Heart left ventricle (tissue), 16 donors: ENCODE results near the gene HMGB1. TPM values are rescaled to one million over a fixed set of nuclear protein-coding genes. Genes with fewer than 3 reads are reported as not detected.
"Not testable (repeated sequence)": the region's sequence is repeated elsewhere in the genome, so short reads cannot be mapped to it uniquely, and the experiment has no call there.

Experiments
- ATAC-seq, 4 donors: fragments of 200-7000 bp; cut with Tn5 transposase; one replicate each; pipeline ENCODE4 v1.9.1; 2020 to 2022; ENCODE audit warnings: moderate library complexity in 4 of 4, mild to moderate bottlenecking in 3 of 4, moderate number of reproducible peaks in 1 of 4
- DNase-seq, 5 donors: peaks; one replicate each; pipeline ENCODE4 v3.0.0-alpha.2; 2020
- H3K27ac ChIP-seq, 12 donors: fragments of 200-600 bp; sonication (generic) in 4 of 12; one replicate each; pipeline versions ENCODE4 v1.5.0 to v1.8.0; 2016 to 2022; ENCODE audit warnings: mild to moderate bottlenecking in 2 of 12
- H3K27me3 ChIP-seq, 9 donors: fragments of 200-600 bp; sonication (generic) in 2 of 9; one replicate each; pipeline versions ENCODE4 v1.5.1 to v1.8.0; 2016 to 2022; ENCODE audit warnings: mild to moderate bottlenecking in 3 of 9
- H3K36me3 ChIP-seq, 9 donors: fragments of 200-600 bp; sonication (generic) in 2 of 9; one replicate each; pipeline versions ENCODE4 v1.5.0 to v1.8.0; 2018 to 2022; ENCODE audit warnings: mild to moderate bottlenecking in 2 of 9
- H3K4me1 ChIP-seq, 12 donors: fragments of 200-600 bp; sonication (generic) in 4 of 12; one replicate each; pipeline versions ENCODE4 v1.5.0 to v1.8.0; 2016 to 2022; ENCODE audit warnings: mild to moderate bottlenecking in 3 of 12
- H3K4me3 ChIP-seq, 12 donors: fragments of 200-600 bp; sonication (generic) in 4 of 12; one replicate each; pipeline versions ENCODE4 v1.5.0 to v1.8.0; 2017 to 2022; ENCODE audit warnings: mild to moderate bottlenecking in 9 of 12, moderate library complexity in 4 of 12
- H3K9me3 ChIP-seq, 12 donors: fragments of 200-600 bp; sonication (generic) in 4 of 12; one replicate each; pipeline versions ENCODE4 v1.5.0 to v1.8.0; 2016 to 2022; ENCODE audit warnings: mild to moderate bottlenecking in 1 of 12
- CTCF ChIP-seq, 12 donors: fragments of 200-600 bp; sonication (generic) in 4 of 12; IDR thresholded peaks; one replicate each; pipeline versions ENCODE4 v1.5.0 to v1.8.0; 2018 to 2022; ENCODE audit warnings: antibody characterized with exemption in 12 of 12, mild to moderate bottlenecking in 5 of 12
- POLR2A ChIP-seq, 2 donors: fragments of 450-650 bp; IDR thresholded peaks; one replicate each; pipeline ENCODE4 v1.6.1; 2017; ENCODE audit warnings: antibody characterized with exemption in 2 of 2, mild to moderate bottlenecking in 2 of 2, moderate library complexity in 2 of 2
- WGBS, 4 donors: extraction: QIAGEN DNeasy Blood & Tissue Kit in 2 of 4; methylation state at CpG; one replicate each; pipeline versions ENCODE4 v1.1.5 to v1.1.7; 2013 to 2018; 5-methylcytosine and 5-hydroxymethylcytosine counted together
- intact Hi-C, 10 donors: fragments of 100-400 bp; cut with DNase I; formaldehyde crosslinking; loops; one replicate each; pipeline versions ENCODE4 v1.11.1 to v1.14.2; 2022
- polyA plus RNA-seq, 2 donors: library from polyadenylated mRNA; stranded (reverse); fragments of 200-250 nt; gene quantifications; one replicate each; pipeline ENCODE4 v1.2.3, GENCODE V29; 2013
- total RNA-seq, 9 donors: library from RNA; depleted of rRNA in 2 of 9; stranded (reverse); fragments of >200 nt in 2 of 9; fragmentation: NEBNext Ultra II Directional in 3 of 9; extraction: Animal tissue kit (Norgen Biotek cat#: 25700) in 3 of 9; gene quantifications; one replicate each; pipeline versions ENCODE4 v1.1.0 to v1.2.4, GENCODE V29; 2016 to 2023
- donor health status: ischemic (EF 13 %, LVEDD 7.1; RV severe dilation, severe dysfunction).
- donor health status: healthy with polysubstance abuse.
- donor health status: DM: no; HTN: yes; CAD: no.
- donor health status: DM: no; HTN: no; CAD: no.
- donor health status: ischemic (EF 25% LVEDD 6.9; RV normal size, moderate dysfunction).
- donor health status: ischemic (EF 25% LVEDD 5.7; RV mildly dilated, moderate dysfunction).
- donor health status: healthy.
- donor health status: DM: yes; HTN: yes; CAD: no.
- donor health status: ischemic (EF 35%, LVEDD 5.7; RV mildly dilated, moderate dysfunction).
- donor health status: nonischemic (EF 11% LVEDD 7.7; RV severe dilation, severe dysfunction).
- donor health status: DM: yes; HTN: yes; CAD: no.
- donor health status: PGD.
- donor health status: ischemic (EF 29% LVEDD 5.4; RV normal size, mild dysfunction).
- donor health status: nonischemic (EF 23%, LVEDD 6.1; RV moderate dilation, normal function).

HMGB1 gene
- total and polyA plus RNA-seq, 11 donors = 137 to 361 (median 177) TPM

- intact Hi-C loops = loop anchor here in 2 of 10 donors (5.0 to 10.0 kb wide), 3 partner anchors 41 to 194 kb away; no protein-coding TSS in a partner anchor
- DNase-seq (no peak), ATAC-seq (no peak)
- Histone ChIP-seq H3K4me3 (no peak overlapping the region), H3K9me3 (no peaks in the 10 kb centered on the region), H3K27me3 (no peaks in the 10 kb centered on the region), H3K27ac (no peak overlapping the region), H3K36me3 (no peaks in the 10 kb centered on the region), H3K4me1 (peaks cover 0 to 19% (median 11%) of the 10 kb centered on the region in 12 donors)
- TF ChIP-seq POLR2A (IDR thresholded peaks at IDR 0.05) = no peak
- no peak for TF ChIP-seq CTCF (IDR thresholded peaks at IDR 0.05)
- WGBS, 4 donors = 93 to 96% (median 94%) methylated on average over 4 of the region's 4 CpGs
These were observed 17.3 kb downstream of the HMGB1 start for GRCh38 chr13:30448441-30448840.

DNA sequence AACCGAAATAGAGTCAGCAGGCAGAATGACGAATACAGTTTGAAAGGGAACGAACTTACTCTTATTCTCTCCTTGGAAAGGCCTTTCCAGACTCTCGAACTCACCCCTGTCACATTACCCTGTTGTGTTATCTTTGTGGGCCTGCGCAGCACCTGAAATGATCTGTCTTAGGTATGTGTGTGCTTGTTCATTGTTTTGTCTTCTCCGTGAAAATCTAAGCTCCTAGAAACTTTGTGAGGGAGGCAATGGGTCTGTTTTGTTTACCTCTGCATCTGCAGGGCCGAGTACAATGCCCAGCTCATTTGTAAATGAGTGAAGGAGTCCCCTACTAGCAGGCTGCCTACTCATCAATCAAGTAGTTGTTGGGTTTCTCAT, 19.6 kb downstream of the HMGB1 start:
- Histone ChIP-seq H3K4me3 (peak overlapping the region in 10 of 12 donors; percentile 17 to 57 (median 48)), H3K9me3 (no peaks in the 10 kb centered on the region), H3K27me3 (no peaks in the 10 kb centered on the region), H3K4me1 (peaks cover 0 to 19% (median 11%) of the 10 kb centered on the region in 12 donors), H3K36me3 (no peaks in the 10 kb centered on the region), H3K27ac (peak overlapping the region; percentile 20 to 88 (median 78))
- TF ChIP-seq CTCF (IDR thresholded peaks at IDR 0.05) (no peak), POLR2A (IDR thresholded peaks at IDR 0.05) (no peak)
- WGBS, 4 donors = 27 to 36% (median 28%) methylated on average over 7 of the region's 7 CpGs
- intact Hi-C loops = loop anchor here in 2 of 10 donors (5.0 to 10.0 kb wide), 3 partner anchors 39 to 191 kb away; no protein-coding TSS in a partner anchor
- no peak for DNase-seq
- ATAC-seq = no peak

- DNase-seq = no peak
- H3K27me3 ChIP-seq = no peaks in the 10 kb centered on the region
- peaks cover 0 to 19% (median 11%) of the 10 kb centered on the region in 12 donors for H3K4me1 ChIP-seq
- no peaks in the 10 kb centered on the region for H3K9me3 ChIP-seq
- no peak for ATAC-seq
- no peaks in the 10 kb centered on the region for H3K36me3 ChIP-seq
- 94 to 98% (median 97%) methylated on average over 10 to 12 of the region's 12 CpGs for WGBS, 4 donors
- H3K4me3 ChIP-seq = no peak overlapping the region
- intact Hi-C loops = loop anchor here in 2 of 10 donors (5.0 to 10.0 kb wide), 3 partner anchors 37 to 189 kb away; no protein-coding TSS in a partner anchor
- H3K27ac ChIP-seq = no peak overlapping the region
- no peak for TF ChIP-seq POLR2A (IDR thresholded peaks at IDR 0.05)
- no peak for TF ChIP-seq CTCF (IDR thresholded peaks at IDR 0.05)
These were observed 21.8 kb downstream of the HMGB1 start for GRCh38 chr13:30443957-30444404.

DNA sequence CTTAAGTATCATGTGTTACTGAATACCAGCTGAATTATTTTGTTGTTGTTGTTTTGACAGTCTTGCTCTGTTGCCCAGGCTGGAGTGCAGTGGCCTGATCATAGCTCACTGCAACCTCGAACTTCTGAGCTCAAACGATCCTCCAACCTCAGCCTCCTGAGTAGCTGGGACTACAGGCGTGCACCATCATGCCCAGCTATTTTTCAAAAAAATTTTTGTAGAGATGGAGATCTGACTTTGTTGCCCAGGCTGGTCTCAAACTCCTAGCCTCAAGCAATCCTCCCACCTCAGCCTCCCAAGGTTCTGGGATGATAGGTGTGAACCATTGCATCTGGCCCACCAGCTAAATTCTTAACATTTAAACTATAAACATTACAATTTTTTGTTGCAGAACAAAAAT, 22.2 kb downstream of the HMGB1 start:
- H3K4me1 ChIP-seq = peaks cover 0 to 19% (median 11%) of the 10 kb centered on the region in 12 donors
- WGBS, 4 donors = 94 to 98% (median 96%) methylated on average over 3 of the region's 3 CpGs
- DNase-seq, H3K36me3 ChIP-seq, H3K4me3 ChIP-seq, H3K27ac ChIP-seq, ATAC-seq, H3K27me3 ChIP-seq, H3K9me3 ChIP-seq: not testable (repeated sequence)
- intact Hi-C loops = loop anchor here in 2 of 10 donors (5.0 to 10.0 kb wide), 3 partner anchors 36 to 189 kb away; no protein-coding TSS in a partner anchor

- DNase-seq (no peak), ATAC-seq (no peak)
- no peaks in the 10 kb centered on the region for H3K36me3 ChIP-seq
- no peak overlapping the region for H3K27ac ChIP-seq
- no peaks in the 10 kb centered on the region for H3K9me3 ChIP-seq
- no peak for TF ChIP-seq CTCF (IDR thresholded peaks at IDR 0.05)
- TF ChIP-seq POLR2A (IDR thresholded peaks at IDR 0.05) = no peak
- H3K27me3 ChIP-seq = no peaks in the 10 kb centered on the region
- intact Hi-C loops = loop anchor here in 2 of 10 donors (5.0 to 10.0 kb wide), 3 partner anchors 36 to 188 kb away; no protein-coding TSS in a partner anchor
- H3K4me3 ChIP-seq = no peak overlapping the region
- H3K4me1 ChIP-seq = peaks cover 0 to 19% (median 11%) of the 10 kb centered on the region in 12 donors
- WGBS, 4 donors = 68 to 81% (median 77%) methylated on average over 5 of the region's 5 CpGs
These were observed 22.8 kb downstream of the HMGB1 start for GRCh38 chr13:30442926-30443325.
